HEK293 (cell line): Measurements from ENCODE around the gene RASA4B.

Source experiments
- HOXA7 ChIP-seq: sonication (generic); formaldehyde crosslinking; IDR thresholded peaks from 2 replicates; pipeline ENCODE4 v1.8.1; 2022; ENCODE audit warnings: missing genetic modification reagents, borderline replicate concordance
- MEIS1 ChIP-seq: sonication (generic); formaldehyde crosslinking; IDR thresholded peaks from 2 replicates; pipeline ENCODE4 v1.8.1; 2022; ENCODE audit warnings: missing genetic modification reagents, mild to moderate bottlenecking, borderline replicate concordance
- PRDM10 ChIP-seq: fragments of 450-650 bp; formaldehyde crosslinking; IDR thresholded peaks from 2 replicates; pipeline ENCODE4 v1.5.1; 2016; ENCODE audit warnings: missing biosample characterization, missing genetic modification characterization
- PRDM4 ChIP-seq: fragments of 450-650 bp; formaldehyde crosslinking; IDR thresholded peaks from 2 replicates; pipeline ENCODE4 v1.5.1; 2017; ENCODE audit warnings: missing biosample characterization, missing genetic modification characterization
- PRDM6 ChIP-seq: fragments of 450-650 bp; formaldehyde crosslinking; IDR thresholded peaks from 2 replicates; pipeline ENCODE4 v1.5.1; 2017; ENCODE audit warnings: missing biosample characterization, missing genetic modification characterization
- REPIN1 ChIP-seq: fragments of 450-650 bp; formaldehyde crosslinking; IDR thresholded peaks from 2 replicates; pipeline ENCODE4 v1.5.1; 2017; ENCODE audit warnings: missing biosample characterization, missing genetic modification characterization, low read depth
- SCRT2 ChIP-seq: fragments of 450-650 bp; formaldehyde crosslinking; IDR thresholded peaks from 2 replicates; pipeline ENCODE4 v1.5.1; 2016; ENCODE audit warnings: missing biosample characterization, missing genetic modification characterization
- SP7 ChIP-seq: fragments of 450-650 bp; formaldehyde crosslinking; IDR thresholded peaks from 2 replicates; pipeline ENCODE4 v1.5.1; 2016; ENCODE audit warnings: missing biosample characterization, missing genetic modification characterization
- ZBTB1 ChIP-seq: fragments of 450-650 bp; formaldehyde crosslinking; IDR thresholded peaks from 2 replicates; pipeline ENCODE4 v1.5.1; 2016; ENCODE audit warnings: missing biosample characterization, missing genetic modification characterization
- ZFP41 ChIP-seq: fragments of 450-650 bp; formaldehyde crosslinking; IDR thresholded peaks from 2 replicates; pipeline ENCODE4 v1.5.1; 2016; ENCODE audit warnings: missing biosample characterization, missing genetic modification characterization, borderline replicate concordance
- ZNF121 ChIP-seq: fragments of 450-650 bp; formaldehyde crosslinking; IDR thresholded peaks from 2 replicates; pipeline ENCODE4 v1.5.1; 2016; ENCODE audit warnings: missing biosample characterization, missing genetic modification characterization
- ZNF175 ChIP-seq: fragments of 450-650 bp; formaldehyde crosslinking; IDR thresholded peaks from 2 replicates; pipeline ENCODE4 v1.5.1; 2016; ENCODE audit warnings: missing biosample characterization, missing genetic modification characterization
- ZNF24 ChIP-seq: fragments of 450-650 bp; formaldehyde crosslinking; IDR thresholded peaks from 2 replicates; pipeline ENCODE4 v1.5.1; 2016; ENCODE audit warnings: missing biosample characterization, missing genetic modification characterization
- ZNF274 ChIP-seq, 2 experiments: fragments of 200-500 bp in 1 of 2; fragments of 450-650 bp in 1 of 2; sonication (Bioruptor generic) in 1 of 2; formaldehyde crosslinking in 1 of 2; IDR thresholded peaks; 2 replicates each; pipeline versions ENCODE4 v1.5.1 to v1.6.1; 2014 to 2016; ENCODE audit warnings: borderline replicate concordance in 1 of 2, inconsistent platforms in 1 of 2, low read length in 1 of 2, missing biosample characterization in 1 of 2, missing genetic modification characterization in 1 of 2
- ZNF302 ChIP-seq: fragments of 450-650 bp; formaldehyde crosslinking; IDR thresholded peaks from 2 replicates; pipeline ENCODE4 v1.5.1; 2016; ENCODE audit warnings: missing biosample characterization, missing genetic modification characterization, low read depth
- ZNF510 ChIP-seq: fragments of 450-650 bp; formaldehyde crosslinking; IDR thresholded peaks from 2 replicates; pipeline ENCODE4 v1.5.1; 2018; ENCODE audit warnings: mild to moderate bottlenecking, missing genetic modification characterization, missing biosample characterization; ENCODE audit not compliant: insufficient replicate concordance
- ZNF621 ChIP-seq: fragments of 450-650 bp; formaldehyde crosslinking; IDR thresholded peaks from 2 replicates; pipeline ENCODE4 v1.5.1; 2017; ENCODE audit warnings: missing biosample characterization, missing genetic modification characterization
- ZNF645 ChIP-seq: fragments of 450-650 bp; formaldehyde crosslinking; IDR thresholded peaks from 2 replicates; pipeline ENCODE4; 2016; ENCODE audit warnings: missing biosample characterization, missing genetic modification characterization
- ZNF654 ChIP-seq: fragments of 450-650 bp; formaldehyde crosslinking; IDR thresholded peaks from 2 replicates; pipeline ENCODE4 v1.5.1; 2016; ENCODE audit warnings: low read depth, missing biosample characterization, missing genetic modification characterization
- ZNF664 ChIP-seq: fragments of 450-650 bp; formaldehyde crosslinking; IDR thresholded peaks from 2 replicates; pipeline ENCODE4 v1.5.1; 2016; ENCODE audit warnings: missing biosample characterization, missing genetic modification characterization
- ZNF768 ChIP-seq: fragments of 450-650 bp; formaldehyde crosslinking; IDR thresholded peaks from 2 replicates; pipeline ENCODE4 v1.5.1; 2018; ENCODE audit warnings: missing biosample characterization, mild to moderate bottlenecking, missing genetic modification characterization
- ZNF785 ChIP-seq: fragments of 450-650 bp; formaldehyde crosslinking; IDR thresholded peaks from 2 replicates; pipeline ENCODE4 v1.5.1; 2016; ENCODE audit warnings: missing biosample characterization, missing genetic modification characterization
- TF ChIP-seq, protein P1 (sequence below): fragments of 450-650 bp; formaldehyde crosslinking; IDR thresholded peaks from 2 replicates; pipeline ENCODE4 v1.5.1; 2016; ENCODE audit warnings: missing biosample characterization, missing genetic modification characterization, low read depth
- TF ChIP-seq, protein P2 (sequence below): fragments of 450-650 bp; formaldehyde crosslinking; IDR thresholded peaks from 2 replicates; pipeline ENCODE4 v1.5.1; 2016; ENCODE audit warnings: missing biosample characterization, missing genetic modification characterization
- TF ChIP-seq, protein P3 (sequence below): fragments of 450-650 bp; formaldehyde crosslinking; IDR thresholded peaks from 2 replicates; pipeline ENCODE4 v1.5.1; 2016; ENCODE audit warnings: missing biosample characterization, missing genetic modification characterization

Gene RASA4B

DNA sequence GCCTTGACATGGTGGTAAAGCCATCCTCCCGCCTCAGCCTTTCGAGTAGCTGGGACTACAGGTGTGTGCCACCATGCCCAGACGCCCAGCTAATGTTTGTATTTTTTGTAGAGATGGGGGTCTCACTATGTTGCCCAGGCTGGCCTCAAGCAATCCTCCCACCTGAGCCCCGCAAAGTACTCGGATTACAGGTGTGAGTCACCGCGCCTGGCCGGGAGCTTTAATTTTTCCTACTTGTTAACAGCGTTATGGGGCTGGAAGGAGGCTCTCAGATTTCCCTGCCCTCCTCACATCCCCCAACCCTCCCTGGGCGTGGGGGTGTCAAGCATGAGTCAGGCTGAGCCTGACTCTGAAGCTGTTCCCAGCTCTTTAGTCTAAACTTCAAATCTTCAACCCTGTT is 61.2 kb downstream of the RASA4B start (continued):
- TF ChIP-seq ZNF175 (tag by site-specific recombination) (no peak), PRDM6 (tag by site-specific recombination) (no peak), ZNF654 (tag by site-specific recombination) (no peak), PRDM4 (tag by site-specific recombination) (0 out of 2 replicates have a peak, but pooled peaks have one; percentile 12), ZFP41 (tag by site-specific recombination) (no peak), SCRT2 (tag by site-specific recombination) (peak; percentile 93), ZNF302 (no peak), SP7 (tag by site-specific recombination) (peak; percentile 81), ZNF121 (tag by site-specific recombination) (peak; percentile 99), MEIS1 (CRISPR knock-in tag) (no peak), ZNF664 (no peak), PRDM10 (peak; percentile 32), ZNF510 (no peak), ZNF768 (tag by site-specific recombination) (no peak), ZNF274 (IDR thresholded peaks at IDR 0.05; ENCODE audit: low read length) (no peak), ZNF274 (tag by site-specific recombination; IDR thresholded peaks at IDR 0.05; ENCODE audit: borderline replicate concordance) (no peak), ZNF645 (tag by site-specific recombination) (no peak), ZNF24 (tag by site-specific recombination) (no peak; the same call in 1 of the 2 replicates), HOXA7 (CRISPR knock-in tag) (no peak), ZNF785 (tag by site-specific recombination) (no peak), REPIN1 (tag by site-specific recombination) (no peak), ZBTB1 (0 out of 2 replicates have a peak, but pooled peaks have one; percentile 49), ZNF621 (tag by site-specific recombination) (no peak)
- TF ChIP-seq, protein P1, sequence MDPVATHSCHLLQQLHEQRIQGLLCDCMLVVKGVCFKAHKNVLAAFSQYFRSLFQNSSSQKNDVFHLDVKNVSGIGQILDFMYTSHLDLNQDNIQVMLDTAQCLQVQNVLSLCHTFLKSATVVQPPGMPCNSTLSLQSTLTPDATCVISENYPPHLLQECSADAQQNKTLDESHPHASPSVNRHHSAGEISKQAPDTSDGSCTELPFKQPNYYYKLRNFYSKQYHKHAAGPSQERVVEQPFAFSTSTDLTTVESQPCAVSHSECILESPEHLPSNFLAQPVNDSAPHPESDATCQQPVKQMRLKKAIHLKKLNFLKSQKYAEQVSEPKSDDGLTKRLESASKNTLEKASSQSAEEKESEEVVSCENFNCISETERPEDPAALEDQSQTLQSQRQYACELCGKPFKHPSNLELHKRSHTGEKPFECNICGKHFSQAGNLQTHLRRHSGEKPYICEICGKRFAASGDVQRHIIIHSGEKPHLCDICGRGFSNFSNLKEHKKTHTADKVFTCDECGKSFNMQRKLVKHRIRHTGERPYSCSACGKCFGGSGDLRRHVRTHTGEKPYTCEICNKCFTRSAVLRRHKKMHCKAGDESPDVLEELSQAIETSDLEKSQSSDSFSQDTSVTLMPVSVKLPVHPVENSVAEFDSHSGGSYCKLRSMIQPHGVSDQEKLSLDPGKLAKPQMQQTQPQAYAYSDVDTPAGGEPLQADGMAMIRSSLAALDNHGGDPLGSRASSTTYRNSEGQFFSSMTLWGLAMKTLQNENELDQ (tag by site-specific recombination) = no peak
- TF ChIP-seq, protein P2, sequence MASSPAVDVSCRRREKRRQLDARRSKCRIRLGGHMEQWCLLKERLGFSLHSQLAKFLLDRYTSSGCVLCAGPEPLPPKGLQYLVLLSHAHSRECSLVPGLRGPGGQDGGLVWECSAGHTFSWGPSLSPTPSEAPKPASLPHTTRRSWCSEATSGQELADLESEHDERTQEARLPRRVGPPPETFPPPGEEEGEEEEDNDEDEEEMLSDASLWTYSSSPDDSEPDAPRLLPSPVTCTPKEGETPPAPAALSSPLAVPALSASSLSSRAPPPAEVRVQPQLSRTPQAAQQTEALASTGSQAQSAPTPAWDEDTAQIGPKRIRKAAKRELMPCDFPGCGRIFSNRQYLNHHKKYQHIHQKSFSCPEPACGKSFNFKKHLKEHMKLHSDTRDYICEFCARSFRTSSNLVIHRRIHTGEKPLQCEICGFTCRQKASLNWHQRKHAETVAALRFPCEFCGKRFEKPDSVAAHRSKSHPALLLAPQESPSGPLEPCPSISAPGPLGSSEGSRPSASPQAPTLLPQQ = no peak
- TF ChIP-seq, protein P3, sequence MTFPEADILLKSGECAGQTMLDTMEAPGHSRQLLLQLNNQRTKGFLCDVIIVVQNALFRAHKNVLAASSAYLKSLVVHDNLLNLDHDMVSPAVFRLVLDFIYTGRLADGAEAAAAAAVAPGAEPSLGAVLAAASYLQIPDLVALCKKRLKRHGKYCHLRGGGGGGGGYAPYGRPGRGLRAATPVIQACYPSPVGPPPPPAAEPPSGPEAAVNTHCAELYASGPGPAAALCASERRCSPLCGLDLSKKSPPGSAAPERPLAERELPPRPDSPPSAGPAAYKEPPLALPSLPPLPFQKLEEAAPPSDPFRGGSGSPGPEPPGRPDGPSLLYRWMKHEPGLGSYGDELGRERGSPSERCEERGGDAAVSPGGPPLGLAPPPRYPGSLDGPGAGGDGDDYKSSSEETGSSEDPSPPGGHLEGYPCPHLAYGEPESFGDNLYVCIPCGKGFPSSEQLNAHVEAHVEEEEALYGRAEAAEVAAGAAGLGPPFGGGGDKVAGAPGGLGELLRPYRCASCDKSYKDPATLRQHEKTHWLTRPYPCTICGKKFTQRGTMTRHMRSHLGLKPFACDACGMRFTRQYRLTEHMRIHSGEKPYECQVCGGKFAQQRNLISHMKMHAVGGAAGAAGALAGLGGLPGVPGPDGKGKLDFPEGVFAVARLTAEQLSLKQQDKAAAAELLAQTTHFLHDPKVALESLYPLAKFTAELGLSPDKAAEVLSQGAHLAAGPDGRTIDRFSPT (tag by site-specific recombination) = peak; percentile 75
